Nucleus accumbens (tissue), 56 donors: ENCODE results near the gene TMSB15B.
"Not testable (repeated sequence)": the region's sequence is repeated elsewhere in the genome, so short reads cannot be mapped to it uniquely, and the experiment has no call there.

Source experiments
- DNase-seq, 56 donors: peaks; one replicate each; lab custom pipeline; 2025; lab: John Stamatoyannopoulos, UW

TMSB15B gene

GRCh38 chrX:103962411-103963278 lies at the start of gene TMSB15B:
TMSB15B (plus strand) TSS chrX:103962627.
- not testable (repeated sequence) for DNase-seq

- no peak for DNase-seq
Observed at GRCh38 chrX:103913356-103914020, 48.9 kb upstream of the TMSB15B start.

- DNase-seq, result peak in 43 of 56 donors; percentile 0 to 61 (median 16)
Observed at GRCh38 chrX:103918050-103918449, 44.4 kb upstream of the TMSB15B start.

- DNase-seq, result peak in 53 of 56 donors; percentile 0 to 64 (median 27)
Observed at GRCh38 chrX:103918571-103919269, 43.7 kb upstream of the TMSB15B start.

- DNase-seq, result peak in 2 of 56 donors; percentile 13 to 16
Observed at GRCh38 chrX:103919270-103919637, 43.2 kb upstream of the TMSB15B start.

GRCh38 chrX:103920515-103920914 lies 41.9 kb upstream of the TMSB15B start:
- not testable (repeated sequence) for DNase-seq

GRCh38 chrX:103927030-103927429 lies 35.4 kb upstream of the TMSB15B start:
- no peak for DNase-seq

- no peak for DNase-seq
Observed at GRCh38 chrX:103927633-103928032, 34.8 kb upstream of the TMSB15B start.

GRCh38 chrX:103932133-103932532 lies 30.3 kb upstream of the TMSB15B start:
- no peak for DNase-seq

- DNase-seq, result not testable (repeated sequence)
Observed at GRCh38 chrX:103940257-103940656, 22.2 kb upstream of the TMSB15B start.

GRCh38 chrX:103941201-103941975 lies 21.0 kb upstream of the TMSB15B start:
- DNase-seq, result peak in 3 of 56 donors; percentile 0 to 3 (median 1)

- DNase-seq, result no peak
Observed at GRCh38 chrX:103949506-103949905, 12.9 kb upstream of the TMSB15B start.

GRCh38 chrX:103953353-103953752 lies 9.1 kb upstream of the TMSB15B start:
- no peak for DNase-seq

GRCh38 chrX:103954259-103954658 lies 8.2 kb upstream of the TMSB15B start:
- no peak for DNase-seq

- not testable (repeated sequence) for DNase-seq
Observed at GRCh38 chrX:103960599-103960998, 1.8 kb upstream of the TMSB15B start.

- DNase-seq, result not testable (repeated sequence)
Observed at GRCh38 chrX:103983508-103983907, 21.1 kb downstream of the TMSB15B start.

- DNase-seq, result no peak
Observed at GRCh38 chrX:103999234-103999633, 36.8 kb downstream of the TMSB15B start.

- no peak for DNase-seq
Observed at GRCh38 chrX:104008831-104009230, 46.4 kb downstream of the TMSB15B start.

GRCh38 chrX:104013158-104013557 lies 50.7 kb downstream of the TMSB15B start:
- no peak for DNase-seq

- DNase-seq, result no peak
Observed at GRCh38 chrX:104013606-104014005, 51.2 kb downstream of the TMSB15B start, which contains the start of gene H2BW1. H2BW1 (minus strand) TSS chrX:104013708; CDS start chrX:104013576, 132 bp downstream.
